ENCODE measurements around the gene LMAN1. TPM values are rescaled to one million over a fixed set of nuclear protein-coding genes. Genes with fewer than 3 reads are reported as not detected.
A peak's percentile ranks its signal among the peaks of the same experiment; 100 is the strongest.

LMAN1 gene
- total and polyA plus RNA-seq, 2 donors: 28.4 to 161 TPM

- H3K27ac ChIP-seq (ENCODE audit: low read depth): no peak overlapping the region
- WGBS: 84% methylated on average over 6 of the region's 6 CpGs
- DNase-seq (ENCODE audit: extremely low spot score): no peak
- no peaks in the 10 kb centered on the region for H3K4me1 ChIP-seq (ENCODE audit: insufficient read depth)
- H3K36me3 ChIP-seq (ENCODE audit: insufficient read depth): no peaks in the 10 kb centered on the region
- no peak overlapping the region for H3K4me3 ChIP-seq (ENCODE audit: low read depth, low read length)
These were observed 22.9 kb upstream of the LMAN1 start for GRCh38 chr18:59381949-59382348.

- 84% methylated on average over 5 of the region's 5 CpGs for WGBS
- Histone ChIP-seq H3K27ac (ENCODE audit: low read depth) (no peak overlapping the region), H3K4me1 (ENCODE audit: insufficient read depth) (no peaks in the 10 kb centered on the region), H3K36me3 (ENCODE audit: insufficient read depth) (no peaks in the 10 kb centered on the region), H3K4me3 (ENCODE audit: low read depth, low read length) (no peak overlapping the region)
- no peak for DNase-seq (ENCODE audit: extremely low spot score)
These were observed 21.6 kb upstream of the LMAN1 start for GRCh38 chr18:59380706-59381105.

GRCh38 chr18:59379772-59380522 lies 20.9 kb upstream of the LMAN1 start:
- no peak for DNase-seq (ENCODE audit: extremely low spot score)
- Histone ChIP-seq H3K36me3 (ENCODE audit: insufficient read depth) (no peaks in the 10 kb centered on the region), H3K4me3 (ENCODE audit: low read depth, low read length) (no peak overlapping the region), H3K4me1 (ENCODE audit: insufficient read depth) (no peaks in the 10 kb centered on the region), H3K27ac (ENCODE audit: low read depth) (no peak overlapping the region)
- 76% methylated on average over 3 of the region's 3 CpGs for WGBS

- Histone ChIP-seq H3K27ac (ENCODE audit: low read depth) (no peak overlapping the region), H3K36me3 (ENCODE audit: insufficient read depth) (no peaks in the 10 kb centered on the region), H3K4me1 (ENCODE audit: insufficient read depth) (no peaks in the 10 kb centered on the region), H3K4me3 (ENCODE audit: low read depth, low read length) (no peak overlapping the region)
- no peak for DNase-seq (ENCODE audit: extremely low spot score)
- WGBS: 58% methylated on average over 5 of the region's 5 CpGs
These were observed 18.7 kb upstream of the LMAN1 start for GRCh38 chr18:59377613-59378337.

- no peak for DNase-seq (ENCODE audit: extremely low spot score)
- no peaks in the 10 kb centered on the region for H3K36me3 ChIP-seq (ENCODE audit: insufficient read depth)
- 50% methylated on average over 7 of the region's 7 CpGs for WGBS
- no peak overlapping the region for H3K27ac ChIP-seq (ENCODE audit: low read depth)
- no peaks in the 10 kb centered on the region for H3K4me1 ChIP-seq (ENCODE audit: insufficient read depth)
- no peak overlapping the region for H3K4me3 ChIP-seq (ENCODE audit: low read depth, low read length)
These were observed 17.4 kb upstream of the LMAN1 start for GRCh38 chr18:59376351-59376935.

- WGBS: 48% methylated on average over 3 of the region's 3 CpGs
- Histone ChIP-seq H3K4me1 (ENCODE audit: insufficient read depth) (no peaks in the 10 kb centered on the region), H3K36me3 (ENCODE audit: insufficient read depth) (no peaks in the 10 kb centered on the region), H3K27ac (ENCODE audit: low read depth) (no peak overlapping the region), H3K4me3 (ENCODE audit: low read depth, low read length) (no peak overlapping the region)
- no peak for DNase-seq (ENCODE audit: extremely low spot score)
These were observed 15.1 kb upstream of the LMAN1 start for GRCh38 chr18:59374128-59374527.

GRCh38 chr18:59372975-59373374 lies 13.9 kb upstream of the LMAN1 start:
- Histone ChIP-seq H3K36me3 (ENCODE audit: insufficient read depth) (no peaks in the 10 kb centered on the region), H3K27ac (ENCODE audit: low read depth) (no peak overlapping the region), H3K4me1 (ENCODE audit: insufficient read depth) (no peaks in the 10 kb centered on the region), H3K4me3 (ENCODE audit: low read depth, low read length) (no peak overlapping the region)
- 68% methylated on average over 2 of the region's 2 CpGs for WGBS
- DNase-seq (ENCODE audit: extremely low spot score): no peak

GRCh38 chr18:59360381-59360780 lies 1.3 kb upstream of the LMAN1 start:
- Histone ChIP-seq H3K27ac (ENCODE audit: low read depth) (no peak overlapping the region), H3K4me3 (ENCODE audit: low read depth, low read length) (no peak overlapping the region), H3K4me1 (ENCODE audit: insufficient read depth) (peaks cover 3% of the 10 kb centered on the region), H3K36me3 (ENCODE audit: insufficient read depth) (no peaks in the 10 kb centered on the region)
- no peak for DNase-seq (ENCODE audit: extremely low spot score)
- WGBS: 91% methylated on average over 3 of the region's 3 CpGs

GRCh38 chr18:59359576-59359952 lies 499 bp upstream of the LMAN1 start:
- Histone ChIP-seq H3K36me3 (ENCODE audit: insufficient read depth) (no peaks in the 10 kb centered on the region), H3K27ac (ENCODE audit: low read depth) (no peak overlapping the region), H3K4me1 (ENCODE audit: insufficient read depth) (peaks cover 3% of the 10 kb centered on the region), H3K4me3 (ENCODE audit: low read depth, low read length) (peak overlapping the region; percentile 96)
- DNase-seq (ENCODE audit: extremely low spot score): no peak
- WGBS: 5% methylated on average over 4 of the region's 4 CpGs

GRCh38 chr18:59358414-59358711 lies 702 bp downstream of the LMAN1 start:
- Histone ChIP-seq H3K4me1 (ENCODE audit: insufficient read depth) (peaks cover 3% of the 10 kb centered on the region), H3K27ac (ENCODE audit: low read depth) (no peak overlapping the region), H3K36me3 (ENCODE audit: insufficient read depth) (no peaks in the 10 kb centered on the region), H3K4me3 (ENCODE audit: low read depth, low read length) (peak overlapping the region; percentile 96)
- DNase-seq (ENCODE audit: extremely low spot score): no peak
- under 1% methylated on average over 8 of the region's 8 CpGs for WGBS

GRCh38 chr18:59357928-59358327 lies 1.1 kb downstream of the LMAN1 start:
- H3K27ac ChIP-seq (ENCODE audit: low read depth): no peak overlapping the region
- peak overlapping the region; percentile 96 for H3K4me3 ChIP-seq (ENCODE audit: low read depth, low read length)
- H3K36me3 ChIP-seq (ENCODE audit: insufficient read depth): no peaks in the 10 kb centered on the region
- DNase-seq (ENCODE audit: extremely low spot score): peak; percentile 1
- H3K4me1 ChIP-seq (ENCODE audit: insufficient read depth): peaks cover 3% of the 10 kb centered on the region
- WGBS: 4% methylated on average over 4 of the region's 4 CpGs

GRCh38 chr18:59354731-59355130 lies 4.3 kb downstream of the LMAN1 start:
- 89% methylated on average over 2 of the region's 2 CpGs for WGBS

GRCh38 chr18:59353079-59353680 lies 5.9 kb downstream of the LMAN1 start:
- 72% methylated on average over 4 of the region's 4 CpGs for WGBS
- no peak for DNase-seq (ENCODE audit: extremely low spot score)
- Histone ChIP-seq H3K36me3 (ENCODE audit: insufficient read depth) (peaks cover 7% of the 10 kb centered on the region), H3K27ac (ENCODE audit: low read depth) (no peak overlapping the region), H3K4me1 (ENCODE audit: insufficient read depth) (no peaks in the 10 kb centered on the region), H3K4me3 (ENCODE audit: low read depth, low read length) (no peak overlapping the region)

More at GRCh38 chr18:59354731-59355130, 4.3 kb downstream of the LMAN1 start:
- H3K36me3 ChIP-seq (ENCODE audit: insufficient read depth): peaks cover 5% of the 10 kb centered on the region
- no peak overlapping the region for H3K27ac ChIP-seq (ENCODE audit: low read depth)
- H3K4me3 ChIP-seq (ENCODE audit: low read depth, low read length): no peak overlapping the region
- H3K4me1 ChIP-seq (ENCODE audit: insufficient read depth): no peaks in the 10 kb centered on the region
- DNase-seq (ENCODE audit: extremely low spot score): no peak
